NCI-H2029 (cell line): Measurements from ENCODE around the gene LRRC4B.

ENCODE experiments used
- DNase-seq: peaks from one replicate; lab custom pipeline; 2025; lab: John Stamatoyannopoulos, UW

The LRRC4B gene

DNA sequence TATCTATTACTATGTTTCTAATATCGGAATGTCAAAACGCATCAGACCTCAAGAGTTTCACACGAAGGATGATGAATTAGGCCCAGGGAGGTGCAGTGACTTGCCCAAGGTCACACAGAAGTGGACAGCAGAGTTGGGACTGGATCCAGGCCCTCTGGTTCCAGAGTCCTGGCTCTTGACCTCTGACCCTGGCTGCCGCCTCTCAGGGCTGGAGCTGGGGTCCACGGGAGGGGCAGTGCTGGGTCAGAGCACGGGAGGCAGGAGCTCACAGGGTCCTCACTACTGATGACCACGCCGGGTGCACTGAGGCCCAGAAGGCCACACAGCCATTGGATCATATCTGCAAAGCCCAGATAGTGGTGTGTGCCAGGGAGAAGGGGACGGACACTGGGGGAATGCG lies 45.4 kb downstream of the LRRC4B start:
- DNase-seq = no peak

DNA sequence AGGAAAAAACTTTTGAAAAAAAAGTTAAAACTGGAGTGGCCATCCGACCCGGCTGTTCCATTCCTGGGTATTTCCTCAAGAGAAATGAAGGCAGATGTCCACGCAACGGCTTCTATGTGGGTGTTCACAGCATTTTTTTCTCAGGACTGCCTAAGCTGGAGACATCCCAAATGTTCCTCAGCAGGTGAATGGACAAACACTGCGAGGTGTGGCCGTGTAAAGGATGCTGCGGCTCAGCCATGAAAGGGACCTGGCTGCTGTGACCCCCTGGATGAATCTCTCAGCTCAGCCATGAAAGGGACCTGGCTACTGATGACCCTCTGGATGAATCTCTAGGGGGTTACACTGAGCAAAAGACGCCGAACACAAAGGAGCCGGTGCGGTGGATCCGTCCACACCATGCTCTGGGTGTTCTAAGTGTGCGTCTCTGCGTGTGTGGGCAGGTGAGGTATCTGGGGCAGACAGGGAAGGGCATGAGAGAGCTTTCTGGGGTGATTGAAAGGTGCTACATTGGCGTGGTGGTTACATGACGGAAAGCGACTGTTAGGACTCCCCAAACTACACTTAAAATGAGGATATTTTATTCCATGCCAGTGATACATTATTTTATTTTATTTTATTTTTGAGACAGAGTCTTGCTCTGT lies 47.3 kb downstream of the LRRC4B start:
- no peak for DNase-seq

DNA sequence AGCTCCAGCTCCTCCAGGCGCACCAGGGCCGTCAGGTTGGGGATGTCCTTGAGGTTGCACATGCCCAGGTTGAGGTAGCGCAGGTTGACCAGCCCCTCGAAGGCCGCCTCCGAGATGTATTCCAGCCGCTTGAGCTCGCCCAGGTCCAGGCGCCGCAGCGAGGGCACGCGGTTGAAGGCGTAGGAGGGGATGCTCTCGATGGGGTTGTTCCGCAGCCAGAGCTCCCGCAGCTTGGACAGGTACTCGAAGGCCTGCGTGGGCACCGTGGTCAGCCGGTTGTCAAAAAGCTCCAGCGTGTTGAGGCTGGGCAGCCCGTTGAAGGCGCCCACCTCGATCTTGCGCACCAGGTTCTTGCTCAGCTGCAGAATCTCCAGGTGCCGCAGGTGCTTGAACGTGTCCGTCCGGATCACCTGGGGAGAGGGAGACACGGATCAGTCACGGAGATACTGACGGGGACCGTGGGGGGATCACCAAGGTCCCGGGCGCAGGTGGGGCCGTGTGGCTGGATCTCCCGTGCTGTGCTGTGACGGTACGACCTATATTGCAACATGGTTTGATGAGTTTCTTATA lies 49.1 kb downstream of the LRRC4B start:
- DNase-seq = no peak

DNA sequence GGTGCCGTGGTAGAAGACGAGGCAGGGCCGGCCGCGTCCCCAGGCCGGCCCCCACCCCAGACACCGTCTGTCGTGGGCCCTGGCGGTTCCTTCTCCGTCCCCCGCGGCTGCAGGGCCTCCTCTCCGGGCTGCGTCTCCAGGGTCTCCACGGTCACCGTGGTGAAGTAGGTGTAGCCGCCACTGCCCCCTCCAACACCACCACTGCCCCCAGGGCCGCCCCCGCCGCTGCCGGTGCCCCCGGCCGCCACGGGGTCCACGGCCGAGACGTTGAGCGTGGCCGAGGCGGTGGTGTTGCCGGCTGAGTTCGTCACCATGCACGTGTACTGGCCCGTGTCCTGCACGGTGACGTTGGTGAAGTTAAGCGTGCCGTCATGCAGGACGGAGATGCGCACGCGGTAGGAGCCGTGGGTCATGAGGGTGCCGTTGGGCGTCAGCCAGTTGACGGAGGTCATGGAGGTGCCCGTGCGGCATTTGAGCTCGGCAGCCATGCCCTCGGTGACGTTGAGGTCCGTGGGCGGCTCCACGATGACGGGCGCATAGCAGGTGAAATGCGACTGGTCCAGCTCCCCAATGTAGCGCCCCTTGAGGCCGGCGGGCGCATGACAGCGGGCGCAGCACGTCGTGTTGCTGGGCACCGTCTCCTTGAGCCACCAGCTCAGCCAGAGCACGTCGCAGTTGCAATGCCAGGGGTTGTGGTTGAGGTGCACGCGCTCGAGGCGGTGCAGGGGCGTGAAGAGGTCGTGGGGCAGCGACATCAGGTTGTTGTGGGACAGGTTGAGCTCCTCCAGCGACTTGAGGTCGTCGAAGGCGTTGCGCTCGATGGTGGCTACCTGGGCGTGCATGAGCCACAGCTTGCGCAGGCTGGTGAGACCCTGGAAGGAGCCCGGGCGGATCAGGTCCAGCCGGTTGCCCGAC lies 49.9 kb downstream of the LRRC4B start:
- no peak for DNase-seq

DNA sequence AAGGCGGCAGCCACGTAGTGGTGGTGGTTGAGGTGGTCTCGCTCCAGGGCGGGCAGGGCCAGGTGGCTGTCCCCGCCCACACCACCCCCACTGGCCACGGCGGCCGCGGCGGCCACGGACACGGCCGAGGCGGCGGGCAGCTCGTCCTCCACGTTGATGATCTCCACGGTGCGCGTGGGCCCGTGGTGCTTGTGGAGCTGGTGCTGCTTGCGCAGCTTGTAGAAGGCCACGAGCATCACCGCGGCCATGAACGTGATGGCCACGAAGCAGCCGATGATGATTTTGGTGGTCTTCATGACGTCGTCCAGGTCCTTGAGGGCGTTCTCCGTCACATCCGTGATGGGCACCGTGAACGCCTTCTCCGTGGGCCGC lies 50.5 kb downstream of the LRRC4B start:
- DNase-seq = no peak

DNA sequence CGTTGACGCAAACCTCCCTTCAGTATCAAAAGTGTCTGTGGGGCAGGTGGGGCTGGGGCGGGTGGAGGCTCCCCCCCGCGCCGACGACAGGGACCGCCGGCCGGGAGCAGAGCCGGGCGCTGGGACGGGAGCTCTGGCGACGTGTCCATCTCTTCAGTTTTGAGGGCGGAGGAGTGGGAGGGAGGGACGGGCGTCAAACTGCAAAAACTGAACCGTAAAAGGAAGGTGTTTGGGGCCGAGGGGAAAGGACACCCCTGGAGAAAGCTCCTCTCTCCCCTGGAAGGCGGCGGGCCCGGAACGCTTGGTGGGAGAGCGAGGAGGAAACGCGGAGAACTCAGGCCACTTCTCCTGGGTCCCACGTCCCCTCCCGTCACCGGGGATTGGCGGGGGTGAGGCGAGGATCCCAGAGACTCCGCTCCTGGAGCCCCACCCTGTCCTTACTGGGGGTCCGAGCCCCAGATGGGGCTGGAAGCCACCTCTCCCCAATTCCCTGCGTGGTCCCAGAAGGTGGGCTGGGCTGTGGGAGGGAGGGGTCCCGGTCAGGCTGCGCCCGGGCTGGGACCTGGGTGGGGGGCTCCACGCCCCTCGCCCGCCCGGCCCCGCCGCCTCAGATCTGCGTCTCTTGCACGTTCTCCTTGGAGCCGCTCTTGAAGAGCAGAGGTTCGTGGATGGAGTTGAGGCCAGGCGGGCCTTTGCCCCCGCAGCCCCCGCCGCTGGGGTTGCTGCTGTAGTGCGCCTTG lies 51.1 kb downstream of the LRRC4B start:
- DNase-seq = no peak

DNA sequence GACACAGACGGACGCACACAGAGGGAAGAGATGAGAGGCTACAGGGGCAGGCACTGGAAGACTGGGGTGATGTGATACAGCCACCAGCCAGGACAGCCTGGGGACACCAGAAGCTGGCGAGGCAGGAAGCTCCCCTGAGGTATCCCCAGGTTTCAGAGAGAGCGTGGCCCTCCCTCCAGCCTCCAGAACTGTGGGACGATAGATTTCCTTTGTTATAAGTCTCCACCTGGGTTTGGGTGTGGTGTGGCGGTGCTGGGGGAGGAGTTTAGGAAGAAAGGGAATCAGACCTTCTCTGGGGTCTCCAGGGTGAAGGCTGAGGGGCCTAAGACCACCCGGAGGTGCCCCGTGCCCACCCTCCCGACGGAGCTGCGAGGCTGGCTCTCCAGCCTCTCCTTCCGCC lies 51.8 kb downstream of the LRRC4B start:
- DNase-seq = no peak

DNA sequence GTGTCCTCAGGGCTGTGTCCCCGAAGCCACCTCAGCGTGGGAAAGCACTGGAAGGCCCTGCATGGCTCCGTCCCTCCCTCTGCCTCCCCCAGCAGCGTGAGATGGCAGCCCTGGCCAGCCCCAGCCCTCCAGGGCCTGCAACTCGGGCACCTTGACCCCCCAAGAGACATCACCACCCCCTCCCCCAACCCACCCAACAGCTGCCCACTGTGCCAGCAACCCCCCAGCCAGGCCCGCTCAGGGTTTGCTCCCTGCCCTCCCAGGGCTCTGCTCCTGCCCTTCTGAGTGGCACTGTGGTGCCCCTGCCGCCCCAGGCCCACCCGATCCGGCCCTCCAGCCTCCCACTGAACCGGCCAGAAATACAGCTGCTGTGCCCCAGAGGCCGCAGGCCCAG lies 53.1 kb downstream of the LRRC4B start:
- DNase-seq = no peak

DNA sequence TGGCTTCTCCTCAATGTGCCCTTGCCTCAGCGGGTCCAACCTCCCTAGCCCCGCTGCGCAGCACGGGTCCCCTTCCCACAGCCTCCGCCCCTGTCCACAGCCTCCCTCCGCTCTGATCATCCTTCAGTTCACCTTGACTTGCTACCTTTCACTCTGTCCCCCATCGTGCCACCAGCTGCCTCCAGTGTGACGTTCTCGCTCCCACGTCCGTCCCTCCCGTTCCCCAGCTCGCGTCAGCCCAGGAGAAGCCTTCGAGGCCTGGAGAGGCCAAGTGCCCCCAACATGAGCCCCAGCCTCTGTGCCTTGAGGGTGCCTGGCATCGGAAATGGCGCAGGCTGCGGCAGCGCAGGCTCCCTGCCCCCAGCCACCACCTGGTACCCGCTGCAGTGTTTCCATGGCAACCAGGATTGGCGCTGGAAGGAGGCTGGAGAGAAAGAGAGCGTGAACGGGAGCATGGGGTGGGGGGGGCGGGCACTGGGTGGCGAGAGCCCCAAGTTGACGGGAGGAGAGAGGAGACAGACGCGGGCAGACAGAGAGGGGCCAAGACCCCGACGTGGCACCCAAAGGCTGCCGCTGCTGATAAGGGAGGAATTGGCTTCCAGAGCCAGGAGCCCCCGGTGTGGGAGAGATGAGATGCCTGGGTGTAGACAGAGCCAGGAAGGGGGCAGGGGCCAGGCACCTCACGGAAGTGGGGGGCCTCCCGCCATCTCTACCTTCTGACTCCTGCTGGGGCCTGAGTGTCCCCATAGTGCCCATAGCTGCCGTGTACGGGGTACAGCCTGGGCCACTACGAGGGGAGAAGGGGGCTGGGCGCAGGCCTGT lies 53.7 kb downstream of the LRRC4B start:
- no peak for DNase-seq

DNA sequence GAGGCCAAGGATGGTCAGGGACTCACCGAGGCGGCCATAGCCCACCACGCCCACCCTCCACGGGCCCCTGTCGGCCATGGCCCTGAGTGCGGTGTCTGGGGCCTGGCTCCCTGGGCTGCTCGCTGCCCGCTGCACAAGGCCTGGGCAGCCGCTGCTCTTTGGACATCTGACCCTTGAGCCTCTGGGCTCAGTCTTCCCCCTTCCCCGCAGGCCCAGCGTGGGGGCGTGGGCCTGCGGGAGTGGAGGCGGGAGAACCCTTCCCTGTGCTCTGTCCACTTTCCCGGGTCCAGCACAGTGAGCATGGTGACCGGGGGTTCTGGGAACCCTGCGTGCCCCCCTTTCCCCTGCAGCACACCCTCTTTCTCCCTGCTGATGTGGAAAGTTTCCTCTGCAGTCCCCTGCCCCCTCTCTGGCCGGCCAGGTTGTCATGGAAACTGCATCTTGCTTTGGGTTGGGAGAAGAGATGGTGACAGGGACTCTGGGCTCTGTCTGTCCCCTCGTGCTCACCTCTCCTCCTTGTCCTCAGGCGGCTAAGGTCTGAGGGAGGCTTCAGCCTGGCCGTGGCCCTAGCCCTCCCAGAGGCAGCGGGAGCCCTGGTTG lies 54.4 kb downstream of the LRRC4B start, which contains the start of gene ASPDH:
Gene ASPDH (minus strand): TSS at position 168 of the 600 bp plus-strand sequence. CDS start 90 bp downstream, at position 78.
- DNase-seq = no peak

DNA sequence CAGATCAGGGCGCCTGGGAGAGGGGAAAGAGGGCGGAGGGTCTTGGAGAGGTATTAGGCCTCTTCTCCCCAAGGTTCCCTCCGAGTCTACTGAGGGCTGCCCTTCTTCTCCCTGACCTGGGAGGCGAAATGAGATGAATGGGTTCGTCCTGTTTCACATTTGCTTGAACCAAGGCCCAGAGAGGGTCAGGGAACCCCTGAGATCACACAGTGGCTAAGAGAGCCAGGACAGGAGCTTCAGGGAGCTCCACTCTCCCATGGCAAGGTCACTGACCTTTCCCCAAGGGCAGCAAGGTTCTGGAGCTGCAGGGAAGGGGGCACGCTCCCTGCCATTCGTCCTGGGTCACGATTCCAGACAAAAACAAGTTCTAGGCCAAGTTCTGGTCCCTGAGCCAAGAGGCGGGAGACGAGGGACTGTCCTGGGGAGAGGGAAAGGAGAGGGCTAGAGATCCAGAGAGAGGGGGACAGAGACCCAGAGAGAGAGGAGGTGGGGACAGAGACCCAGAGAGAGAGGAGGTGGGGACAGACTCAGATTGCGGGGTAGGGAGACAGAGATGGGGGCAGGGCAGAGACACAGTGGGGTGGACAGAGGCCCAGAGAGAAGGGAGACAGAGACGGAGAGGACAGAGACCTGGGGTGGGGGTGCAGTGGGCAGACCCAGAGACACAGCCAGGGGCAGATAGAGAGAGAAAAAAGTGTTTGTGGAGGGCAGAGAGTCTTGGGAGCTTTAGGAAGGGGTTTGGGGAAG lies 55.1 kb downstream of the LRRC4B start:
- no peak for DNase-seq

DNA sequence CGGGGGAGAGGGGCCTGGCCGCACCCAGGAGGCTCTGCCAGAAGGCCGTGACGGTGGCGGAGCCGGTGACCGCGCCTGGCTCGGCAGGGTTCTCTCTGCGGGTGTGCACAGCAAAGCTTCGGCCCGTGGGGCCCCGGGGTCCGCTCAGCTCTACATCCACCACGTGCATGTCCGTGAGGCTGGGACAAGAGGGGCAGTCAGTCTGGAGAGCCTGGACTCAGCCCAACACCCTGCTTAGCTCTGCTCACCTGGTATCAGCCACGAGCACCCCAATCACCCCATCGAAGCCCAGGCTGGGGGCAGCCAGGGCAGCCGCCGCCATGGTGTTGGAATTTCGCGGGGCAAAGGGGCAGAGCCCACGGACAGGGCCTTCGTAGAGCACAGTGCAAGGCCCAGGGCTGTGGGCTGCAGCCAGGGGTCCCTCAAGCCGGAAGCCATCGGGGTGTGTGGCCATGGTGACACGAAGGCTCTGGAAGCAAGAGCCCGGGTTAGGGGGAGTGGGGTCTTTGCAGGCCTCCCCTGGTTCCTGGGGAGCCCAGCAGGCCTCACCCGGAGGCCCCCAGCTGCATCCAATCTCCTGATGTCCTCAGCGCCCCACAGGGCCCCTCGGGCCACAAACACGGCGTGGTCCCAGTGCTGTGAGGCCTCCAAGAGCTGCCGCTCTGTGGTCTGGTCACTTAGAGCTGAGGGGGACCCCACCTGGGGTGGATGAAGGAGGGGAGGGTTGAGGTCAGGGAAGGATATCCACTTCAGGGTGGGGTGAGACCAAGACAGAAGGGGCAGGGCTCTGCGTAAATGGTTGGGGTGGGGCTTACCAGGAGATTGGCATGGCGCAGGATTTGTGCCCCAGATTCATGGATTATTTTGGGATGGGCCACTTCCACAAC lies 55.9 kb downstream of the LRRC4B start:
- DNase-seq = no peak

DNA sequence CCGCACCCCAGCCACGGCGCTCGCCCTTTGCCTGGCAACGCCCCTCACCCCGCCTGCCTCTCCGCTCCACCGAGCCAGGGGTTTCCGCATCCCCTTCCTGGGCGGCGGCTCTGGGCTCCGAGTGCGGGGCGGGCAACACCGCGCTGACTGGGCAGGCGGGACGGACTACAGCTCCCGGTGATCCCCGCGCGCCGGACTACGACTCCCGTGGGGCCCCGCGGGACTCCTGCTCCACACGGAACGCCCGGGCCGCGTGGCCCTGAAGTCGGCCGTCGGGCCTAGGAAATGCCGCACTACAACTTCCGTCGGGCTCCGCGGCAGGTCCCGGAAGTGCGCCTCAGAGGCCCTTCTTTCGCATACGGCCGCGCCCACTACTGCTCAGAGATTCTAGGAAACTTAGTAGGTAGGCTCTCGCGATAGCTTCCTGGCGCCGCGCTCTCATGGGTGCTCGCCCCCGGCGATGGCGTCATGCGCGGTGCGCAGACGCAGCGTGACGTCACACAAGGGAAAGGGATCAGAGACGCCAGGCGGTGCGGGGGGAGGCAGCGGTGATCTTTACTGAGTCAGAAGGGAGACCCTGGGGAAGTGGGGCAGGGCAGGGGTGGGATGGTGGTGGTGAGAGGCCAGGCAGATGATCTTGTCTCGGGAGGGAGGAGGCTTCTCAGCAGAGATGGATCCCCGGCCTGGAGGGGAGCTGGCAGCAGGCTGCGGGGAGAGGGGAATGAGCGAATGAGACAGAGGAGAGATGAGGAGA lies 57.0 kb downstream of the LRRC4B start, which contains the start of gene JOSD2:
Gene JOSD2 (minus strand): TSS at position 123 of the 754 bp plus-strand sequence. CDS start 760 bp downstream, outside the sequence.
- peak; percentile 92 for DNase-seq

DNA sequence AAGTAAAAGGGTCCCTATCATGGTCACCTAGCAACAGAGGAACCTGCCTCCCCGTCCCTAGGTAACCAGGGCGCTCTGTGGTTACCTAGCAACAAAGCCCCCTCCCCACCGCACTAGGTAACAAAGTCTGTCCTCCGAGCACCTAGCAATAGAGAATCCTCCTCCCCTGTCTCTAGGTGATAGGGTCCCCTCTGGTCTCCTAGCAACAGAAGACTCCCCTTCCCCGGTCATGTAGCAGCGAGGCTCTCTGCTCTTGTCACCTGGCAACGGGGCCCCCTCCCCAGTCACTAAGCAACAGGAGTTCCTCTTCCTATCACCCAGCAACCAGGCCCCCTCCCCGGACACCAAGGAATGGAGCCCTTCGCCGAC lies 57.6 kb downstream of the LRRC4B start:
- DNase-seq = peak; percentile 45

DNA sequence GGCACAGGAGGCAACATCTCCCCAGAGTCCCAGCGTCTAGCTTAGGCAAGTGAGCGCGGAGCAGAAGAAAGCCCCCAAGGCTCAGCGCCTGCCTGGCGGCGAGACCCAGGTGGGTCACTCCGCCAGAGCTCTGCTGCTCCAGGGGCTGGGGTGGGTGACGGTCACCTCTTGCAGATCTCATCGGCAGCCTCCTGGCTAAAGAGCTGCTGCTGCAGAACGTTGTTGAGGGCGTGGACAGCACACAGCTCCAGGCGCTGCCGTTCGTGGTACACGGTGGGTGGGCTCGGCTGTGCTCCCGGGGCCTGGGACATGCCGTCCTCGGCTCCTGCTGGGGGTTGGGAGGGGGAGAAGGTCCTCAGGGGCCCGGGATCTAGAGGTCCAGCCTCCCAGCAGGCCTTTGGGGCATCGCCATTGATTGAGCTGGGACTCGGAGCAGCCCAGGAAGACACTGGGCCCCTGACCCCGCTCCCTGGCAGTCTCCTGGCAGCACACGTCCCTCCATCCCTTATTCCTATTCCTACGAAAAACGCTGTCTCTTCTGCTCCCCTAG lies 58.0 kb downstream of the LRRC4B start:
- no peak for DNase-seq

DNA sequence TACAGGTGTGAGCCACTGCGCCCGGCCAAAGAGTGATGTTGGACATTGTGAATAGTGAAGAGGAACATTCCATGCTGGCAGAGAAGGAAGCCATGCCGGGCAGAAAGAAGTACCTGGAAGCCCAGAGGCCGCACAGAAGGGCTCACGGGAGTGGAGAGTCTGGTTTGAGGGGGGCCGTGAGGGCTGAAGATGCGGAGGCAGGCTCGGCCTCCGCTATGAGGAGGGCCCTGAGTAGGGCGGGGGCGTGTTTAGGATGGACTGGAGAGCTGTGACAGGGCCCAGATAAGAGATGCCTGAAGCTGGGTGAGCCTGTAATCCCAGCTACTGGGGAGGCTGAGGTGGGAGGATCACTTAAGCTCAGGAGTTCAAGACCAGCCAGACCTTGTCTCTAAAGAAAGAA lies 58.9 kb downstream of the LRRC4B start:
- DNase-seq = no peak

DNA sequence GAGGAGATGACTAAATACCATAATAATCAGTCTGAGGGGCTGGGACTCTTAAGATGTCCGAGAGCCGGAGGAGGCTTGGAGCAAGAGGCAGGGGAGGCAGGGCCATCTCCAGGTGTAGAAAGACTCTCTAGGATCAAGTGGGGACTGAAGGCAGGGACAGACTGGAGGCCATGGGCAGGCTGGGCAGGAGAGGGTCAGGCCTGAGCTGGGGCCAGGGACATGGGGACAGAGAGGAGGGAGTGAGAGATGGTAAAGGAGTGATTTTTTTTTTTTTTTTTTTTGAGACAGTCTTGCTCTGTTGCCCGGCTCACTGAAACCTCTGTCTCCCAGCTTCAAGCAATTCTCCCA lies 59.4 kb downstream of the LRRC4B start:
- DNase-seq = no peak

DNA sequence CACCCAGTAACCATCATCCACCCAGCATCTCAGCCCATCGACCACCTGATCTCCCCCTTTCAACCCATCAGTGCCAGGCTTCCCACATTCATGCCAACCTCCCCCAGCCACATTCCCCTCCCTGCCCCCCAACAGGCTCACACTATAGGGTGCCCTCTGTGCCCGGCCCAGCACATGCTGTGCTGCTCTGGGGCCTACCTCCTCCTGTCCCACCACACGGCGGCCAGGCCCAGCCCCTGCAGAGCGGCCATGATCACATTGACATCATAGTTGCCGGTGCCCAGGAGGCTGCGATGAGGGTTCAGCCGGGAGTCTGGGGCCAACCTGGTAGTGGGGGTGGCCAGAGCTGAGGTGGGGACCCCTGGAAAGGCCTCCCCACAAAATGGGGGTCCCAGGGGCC lies 60.9 kb downstream of the LRRC4B start:
- DNase-seq = no peak
